IPS-11a (cell line): Measurements from ENCODE around the gene OR6C2.
"Not testable (repeated sequence)": the region's sequence is repeated elsewhere in the genome, so short reads cannot be mapped to it uniquely, and the experiment has no call there.

Experiments
- H3K4me3 ChIP-seq: one replicate; pipeline ENCODE4 v1.5.1; 2013; ENCODE audit warnings: low read depth, low read length, control low read depth

The OR6C2 gene

GRCh38 chr12:55443776-55444175 is at the start of gene OR6C2:
OR6C2 (plus strand) TSS chr12:55444076; CDS start chr12:55452214, 8,138 bp downstream.
- no peak within 1 kb of the TSS for H3K4me3 ChIP-seq

- no peak overlapping the region for H3K4me3 ChIP-seq
Measured at GRCh38 chr12:55396326-55396725, 47.5 kb upstream of the OR6C2 start.

- H3K4me3 ChIP-seq: no peak within 1 kb of the TSS
Measured at GRCh38 chr12:55400229-55400628, 43.6 kb upstream of the OR6C2 start, which contains the start of gene OR6C65. OR6C65 (plus strand) TSS chr12:55400529; CDS start chr12:55400529, 0 bp downstream.

GRCh38 chr12:55407866-55408265 is 36.0 kb upstream of the OR6C2 start:
- H3K4me3 ChIP-seq: no peak overlapping the region

- not testable (repeated sequence) for H3K4me3 ChIP-seq
Measured at GRCh38 chr12:55409133-55409532, 34.7 kb upstream of the OR6C2 start.

- not testable (repeated sequence) for H3K4me3 ChIP-seq
Measured at GRCh38 chr12:55412138-55412537, 31.7 kb upstream of the OR6C2 start.

GRCh38 chr12:55413498-55414388 is 30.1 kb upstream of the OR6C2 start:
- H3K4me3 ChIP-seq: not testable (repeated sequence)

GRCh38 chr12:55414396-55414823 is 29.5 kb upstream of the OR6C2 start:
- not testable (repeated sequence) for H3K4me3 ChIP-seq

GRCh38 chr12:55414889-55415288 is 29.0 kb upstream of the OR6C2 start:
- peak overlapping the region; percentile 27 for H3K4me3 ChIP-seq

GRCh38 chr12:55416961-55417360 is 26.9 kb upstream of the OR6C2 start:
- H3K4me3 ChIP-seq: no peak overlapping the region

- H3K4me3 ChIP-seq: no peak overlapping the region
Measured at GRCh38 chr12:55420307-55420962, 23.4 kb upstream of the OR6C2 start.

- no peak within 1 kb of the TSS for H3K4me3 ChIP-seq
Measured at GRCh38 chr12:55425954-55426353, 17.9 kb upstream of the OR6C2 start, which contains the start of gene OR6C76. OR6C76 (plus strand) TSS chr12:55426254; CDS start chr12:55426254, 0 bp downstream.

GRCh38 chr12:55428331-55429243 is 15.3 kb upstream of the OR6C2 start:
- no peak overlapping the region for H3K4me3 ChIP-seq

GRCh38 chr12:55441233-55441632 is 2.6 kb upstream of the OR6C2 start:
- H3K4me3 ChIP-seq: not testable (repeated sequence)

GRCh38 chr12:55445357-55445756 is 1.5 kb downstream of the OR6C2 start:
- no peak overlapping the region for H3K4me3 ChIP-seq

- no peak overlapping the region for H3K4me3 ChIP-seq
Measured at GRCh38 chr12:55446326-55446725, 2.5 kb downstream of the OR6C2 start.

GRCh38 chr12:55448825-55449224 is 4.9 kb downstream of the OR6C2 start:
- H3K4me3 ChIP-seq: no peak overlapping the region

- H3K4me3 ChIP-seq: not testable (repeated sequence)
Measured at GRCh38 chr12:55464926-55465325, 21.1 kb downstream of the OR6C2 start.

GRCh38 chr12:55467836-55468235 is 24.0 kb downstream of the OR6C2 start:
- H3K4me3 ChIP-seq: no peak overlapping the region

- no peak overlapping the region for H3K4me3 ChIP-seq
Measured at GRCh38 chr12:55469291-55469690, 25.4 kb downstream of the OR6C2 start.
